ENCODE results near the gene PSMA7.
A peak's percentile ranks its signal among the peaks of the same experiment; 100 is the strongest.
"Not testable (repeated sequence)": the region's sequence is repeated elsewhere in the genome, so short reads cannot be mapped to it uniquely, and the experiment has no call there.

PSMA7 gene

GRCh38 chr20:62149532-62150309 is 6.5 kb upstream of the PSMA7 start:
- Histone ChIP-seq H3F3A (ENCODE audit: low read depth) (no peaks in the 10 kb centered on the region), H4K20me1 (ENCODE audit: insufficient read depth, low read length, poor library complexity, severe bottlenecking) (peaks cover 69% of the 10 kb centered on the region), H3K4me1 (ENCODE audit: insufficient read depth, low read length, poor library complexity, severe bottlenecking) (peaks cover 20% of the 10 kb centered on the region), H3K4me3 (ENCODE audit: low read length, poor library complexity, severe bottlenecking) (no peak overlapping the region), H3K9me2 (replicated peaks; ENCODE audit: low read depth, low read length) (no peaks in the 10 kb centered on the region), H3K4me2 (ENCODE audit: low read depth, low read length, poor library complexity, severe bottlenecking) (peak overlapping the region; percentile 4), H3K9me3 (ENCODE audit: insufficient read depth, low read depth, low read length) (no peaks in the 10 kb centered on the region), H3K27me3 (ENCODE audit: insufficient read depth, low read length, poor library complexity, severe bottlenecking) (no peaks in the 10 kb centered on the region), H3K9ac (ENCODE audit: low read depth, low read length, poor library complexity, severe bottlenecking) (no peak overlapping the region), H3K36me3 (ENCODE audit: insufficient read depth, low read length) (peaks cover 24% of the 10 kb centered on the region; the same call in 1 of the 2 replicates), H2AFZ (ENCODE audit: low read length) (no peak overlapping the region), H3K79me2 (ENCODE audit: insufficient read depth, low read length) (peaks cover 99% of the 10 kb centered on the region)
- no peak for TF ChIP-seq EZH2phosphoT487 (IDR thresholded peaks at IDR 0.05; ENCODE audit: borderline replicate concordance)
- no peak for TF ChIP-seq CTCF (conservative IDR thresholded peaks at IDR 0.05; ENCODE audit: low read length)

GRCh38 chr20:62148908-62149314 is 5.7 kb upstream of the PSMA7 start:
- no peak overlapping the region for H2AFZ ChIP-seq (ENCODE audit: low read length)
- no peak overlapping the region for H3K4me3 ChIP-seq (ENCODE audit: low read length, poor library complexity, severe bottlenecking)
- H3K9ac ChIP-seq (ENCODE audit: low read depth, low read length, poor library complexity, severe bottlenecking), result no peak overlapping the region
- no peaks in the 10 kb centered on the region for H3K9me2 ChIP-seq (replicated peaks; ENCODE audit: low read depth, low read length)
- peaks cover 99% of the 10 kb centered on the region for H3K79me2 ChIP-seq (ENCODE audit: insufficient read depth, low read length)
- no peaks in the 10 kb centered on the region for H3F3A ChIP-seq (ENCODE audit: low read depth)
- peak overlapping the region; percentile 4 for H3K4me2 ChIP-seq (ENCODE audit: low read depth, low read length, poor library complexity, severe bottlenecking)
- TF ChIP-seq EZH2phosphoT487 (IDR thresholded peaks at IDR 0.05; ENCODE audit: borderline replicate concordance), result no peak
- TF ChIP-seq CTCF (conservative IDR thresholded peaks at IDR 0.05; ENCODE audit: low read length), result no peak
- H3K36me3 ChIP-seq (ENCODE audit: insufficient read depth, low read length), result peaks cover 19% of the 10 kb centered on the region; the same call in 1 of the 2 replicates
- H3K4me1 ChIP-seq (ENCODE audit: insufficient read depth, low read length, poor library complexity, severe bottlenecking), result peaks cover 24% of the 10 kb centered on the region
- no peaks in the 10 kb centered on the region for H3K27me3 ChIP-seq (ENCODE audit: insufficient read depth, low read length, poor library complexity, severe bottlenecking)
- H4K20me1 ChIP-seq (ENCODE audit: insufficient read depth, low read length, poor library complexity, severe bottlenecking), result peaks cover 77% of the 10 kb centered on the region
- H3K9me3 ChIP-seq (ENCODE audit: insufficient read depth, low read depth, low read length), result no peaks in the 10 kb centered on the region

- H2AFZ ChIP-seq (ENCODE audit: low read length); H3F3A ChIP-seq (ENCODE audit: low read depth); H3K27me3 ChIP-seq (ENCODE audit: insufficient read depth, low read length, poor library complexity, severe bottlenecking); H3K9ac ChIP-seq (ENCODE audit: low read depth, low read length, poor library complexity, severe bottlenecking); H3K9me2 ChIP-seq (replicated peaks; ENCODE audit: low read depth, low read length); H3K9me3 ChIP-seq (ENCODE audit: insufficient read depth, low read depth, low read length); H3K4me3 ChIP-seq (ENCODE audit: low read length, poor library complexity, severe bottlenecking): not testable (repeated sequence)
- H3K79me2 ChIP-seq (ENCODE audit: insufficient read depth, low read length), result peaks cover 94% of the 10 kb centered on the region
- H3K4me1 ChIP-seq (ENCODE audit: insufficient read depth, low read length, poor library complexity, severe bottlenecking), result peaks cover 24% of the 10 kb centered on the region
- H3K36me3 ChIP-seq (ENCODE audit: insufficient read depth, low read length), result peaks cover 13% of the 10 kb centered on the region; the same call in 1 of the 2 replicates
- peak overlapping the region; percentile 4 for H3K4me2 ChIP-seq (ENCODE audit: low read depth, low read length, poor library complexity, severe bottlenecking)
- H4K20me1 ChIP-seq (ENCODE audit: insufficient read depth, low read length, poor library complexity, severe bottlenecking), result peaks cover 74% of the 10 kb centered on the region
Observed at GRCh38 chr20:62148383-62148782, 5.2 kb upstream of the PSMA7 start.

GRCh38 chr20:62147528-62147927 is 4.3 kb upstream of the PSMA7 start:
- Histone ChIP-seq H3K9ac (ENCODE audit: low read depth, low read length, poor library complexity, severe bottlenecking) (no peak overlapping the region), H3K4me1 (ENCODE audit: insufficient read depth, low read length, poor library complexity, severe bottlenecking) (peaks cover 24% of the 10 kb centered on the region), H3K79me2 (ENCODE audit: insufficient read depth, low read length) (peaks cover 92% of the 10 kb centered on the region), H3K27me3 (ENCODE audit: insufficient read depth, low read length, poor library complexity, severe bottlenecking) (no peaks in the 10 kb centered on the region), H2AFZ (ENCODE audit: low read length) (no peak overlapping the region), H3K36me3 (ENCODE audit: insufficient read depth, low read length) (peaks cover 5% of the 10 kb centered on the region; the same call in 1 of the 2 replicates), H3F3A (ENCODE audit: low read depth) (no peaks in the 10 kb centered on the region), H3K9me3 (ENCODE audit: insufficient read depth, low read depth, low read length) (no peaks in the 10 kb centered on the region), H3K4me2 (ENCODE audit: low read depth, low read length, poor library complexity, severe bottlenecking) (peak overlapping the region; percentile 100), H4K20me1 (ENCODE audit: insufficient read depth, low read length, poor library complexity, severe bottlenecking) (peaks cover 68% of the 10 kb centered on the region), H3K4me3 (ENCODE audit: low read length, poor library complexity, severe bottlenecking) (peak overlapping the region; percentile 35), H3K9me2 (replicated peaks; ENCODE audit: low read depth, low read length) (no peaks in the 10 kb centered on the region)
- TF ChIP-seq EZH2phosphoT487 (IDR thresholded peaks at IDR 0.05; ENCODE audit: borderline replicate concordance) (no peak), CTCF (conservative IDR thresholded peaks at IDR 0.05; ENCODE audit: low read length) (no peak)

Measured in Loucy (cell line).